ENCODE data around the gene CACNA1B. TPM values are rescaled to one million over a fixed set of nuclear protein-coding genes. Genes with fewer than 3 reads are reported as not detected.

The CACNA1B gene
- total and polyA plus RNA-seq, 2 donors (not counting 1 experiment from before 2014, with no cell fraction given) = 0.15 TPM; not detected in 1

GRCh38 chr9:138007918-138008841 lies 130.6 kb downstream of the CACNA1B start:
- Histone ChIP-seq H3K9me3 (ENCODE audit: control extremely low read depth in 1 of 3, control insufficient read depth in 2 of 3, insufficient read depth in 1 of 3, low read length in 2 of 3) (peaks cover 0 to 4% (median 0%) of the 10 kb centered on the region in 3 donors), H4K20me1 (ENCODE audit: control insufficient read depth, insufficient read depth, low read length, poor library complexity, severe bottlenecking) (no peaks in the 10 kb centered on the region), H3K79me2 (ENCODE audit: control insufficient read depth, insufficient read depth, low read length) (no peaks in the 10 kb centered on the region), H3K36me3 (replicated peaks in 1 of 2; ENCODE audit: control extremely low read depth in 1 of 2, control insufficient read depth in 1 of 2, extremely low read depth in 1 of 2, insufficient read depth in 2 of 2, low read length in 1 of 2) (no peaks in the 10 kb centered on the region), H3K4me2 (replicated peaks; ENCODE audit: low read depth, low read length, poor library complexity, severe bottlenecking) (no peak overlapping the region), H3K27ac (ENCODE audit: low read length in 2 of 2) (no peak overlapping the region), H3K4me3 (ENCODE audit: control extremely low read depth in 1 of 5, extremely low read depth in 1 of 5, insufficient read depth in 1 of 5, low read depth in 2 of 5, low read length in 4 of 5) (no peak overlapping the region), H2AFZ (ENCODE audit: insufficient read depth, low read depth, low read length, poor library complexity, severe bottlenecking) (no peak overlapping the region), H3K9ac (ENCODE audit: low read length) (no peak overlapping the region), H3K4me1 (ENCODE audit: control insufficient read depth in 2 of 2, insufficient read depth in 2 of 2, low read length in 2 of 2) (no peaks in the 10 kb centered on the region), H3K27me3 (replicated peaks in 1 of 4; ENCODE audit: control extremely low read depth in 1 of 4, control insufficient read depth in 3 of 4, insufficient read depth in 4 of 4, low read length in 3 of 4) (no peaks in the 10 kb centered on the region)
- 87% methylated on average over 15 of the region's 15 CpGs for WGBS (ENCODE audit: insufficient coverage)
- DNase-seq = no peak
- no peak for ATAC-seq (ENCODE audit: low read depth)
- Mint-ChIP-seq H3K9me3 (ENCODE audit: insufficient read depth) (no peaks in the 10 kb centered on the region), H3K27ac (no peak overlapping the region), H3K4me1 (no peaks in the 10 kb centered on the region), H3K27me3 (peaks cover 8% of the 10 kb centered on the region), H3K4me3 (no peak overlapping the region)
- ChIA-PET CTCF (no interaction called here), POLR2A (no interaction called here)
- intact Hi-C loops (cut with micrococcal nuclease) = no loop called here
- TF ChIP-seq, protein P1, sequence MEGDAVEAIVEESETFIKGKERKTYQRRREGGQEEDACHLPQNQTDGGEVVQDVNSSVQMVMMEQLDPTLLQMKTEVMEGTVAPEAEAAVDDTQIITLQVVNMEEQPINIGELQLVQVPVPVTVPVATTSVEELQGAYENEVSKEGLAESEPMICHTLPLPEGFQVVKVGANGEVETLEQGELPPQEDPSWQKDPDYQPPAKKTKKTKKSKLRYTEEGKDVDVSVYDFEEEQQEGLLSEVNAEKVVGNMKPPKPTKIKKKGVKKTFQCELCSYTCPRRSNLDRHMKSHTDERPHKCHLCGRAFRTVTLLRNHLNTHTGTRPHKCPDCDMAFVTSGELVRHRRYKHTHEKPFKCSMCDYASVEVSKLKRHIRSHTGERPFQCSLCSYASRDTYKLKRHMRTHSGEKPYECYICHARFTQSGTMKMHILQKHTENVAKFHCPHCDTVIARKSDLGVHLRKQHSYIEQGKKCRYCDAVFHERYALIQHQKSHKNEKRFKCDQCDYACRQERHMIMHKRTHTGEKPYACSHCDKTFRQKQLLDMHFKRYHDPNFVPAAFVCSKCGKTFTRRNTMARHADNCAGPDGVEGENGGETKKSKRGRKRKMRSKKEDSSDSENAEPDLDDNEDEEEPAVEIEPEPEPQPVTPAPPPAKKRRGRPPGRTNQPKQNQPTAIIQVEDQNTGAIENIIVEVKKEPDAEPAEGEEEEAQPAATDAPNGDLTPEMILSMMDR (IDR thresholded peaks at IDR 0.05) = no peak
- no peak for TF ChIP-seq EZH2 (IDR thresholded peaks at IDR 0.05; ENCODE audit: borderline replicate concordance, insufficient read depth, low read depth, low read length, poor library complexity, severe bottlenecking)
